ENCODE results near the gene PARK7. TPM values are rescaled to one million over a fixed set of nuclear protein-coding genes. Genes with fewer than 3 reads are reported as not detected.
"Not testable (repeated sequence)": the region's sequence is repeated elsewhere in the genome, so short reads cannot be mapped to it uniquely, and the experiment has no call there.

PARK7 gene
- 305 TPM for polyA plus RNA-seq (ENCODE audit: insufficient read length)
- long read RNA-seq, donor 1, transcript PARK7-209 (7 exons, 1,088 nt): major isoform, 79 of 252 reads
- long read RNA-seq, donor 1, transcript PARK7-201 (7 exons, 949 nt): minor isoform, 59 of 252 reads
- long read RNA-seq, donor 1, partial matches to known transcripts: 109 of 252 reads
- long read RNA-seq, donor 1, other reads (novel, unspliced or antisense): 5 of 252 reads
- long read RNA-seq, donor 2, transcript PARK7-201 (7 exons, 949 nt): minor isoform, 71 of 188 reads
- long read RNA-seq, donor 2, transcript PARK7-209 (7 exons, 1,088 nt): major isoform, 82 of 188 reads
- long read RNA-seq, donor 2, partial matches to known transcripts: 34 of 188 reads
- long read RNA-seq, donor 2, other reads (novel, unspliced or antisense): 0 of 188 reads
- long read RNA-seq, donor 3, transcript PARK7-201 (7 exons, 949 nt): minor isoform, 55 of 183 reads
- long read RNA-seq, donor 3, transcript PARK7-209 (7 exons, 1,088 nt): major isoform, 66 of 183 reads
- long read RNA-seq, donor 3, partial matches to known transcripts: 60 of 183 reads
- long read RNA-seq, donor 3, other reads (novel, unspliced or antisense): 0 of 183 reads
- long read RNA-seq, donor 4, transcript PARK7-201 (7 exons, 949 nt): minor isoform, 6 of 38 reads
- long read RNA-seq, donor 4, transcript PARK7-209 (7 exons, 1,088 nt): major isoform, 8 of 38 reads
- long read RNA-seq, donor 4, partial matches to known transcripts: 23 of 38 reads
- long read RNA-seq, donor 4, other reads (novel, unspliced or antisense): 0 of 38 reads
- long read RNA-seq, donor 5, transcript PARK7-201 (7 exons, 949 nt): minor isoform, 157 of 434 reads
- long read RNA-seq, donor 5, transcript PARK7-209 (7 exons, 1,088 nt): major isoform, 181 of 434 reads
- long read RNA-seq, donor 5, partial matches to known transcripts: 77 of 434 reads
- long read RNA-seq, donor 5, other reads (novel, unspliced or antisense): 18 of 434 reads
- long read RNA-seq, donor 6, transcript PARK7-209 (7 exons, 1,088 nt): major isoform, 97 of 207 reads
- long read RNA-seq, donor 6, transcript PARK7-201 (7 exons, 949 nt): minor isoform, 71 of 207 reads
- long read RNA-seq, donor 6, partial matches to known transcripts: 32 of 207 reads
- long read RNA-seq, donor 6, other reads (novel, unspliced or antisense): 7 of 207 reads
- long read RNA-seq, donor 7, transcript PARK7-201 (7 exons, 949 nt): minor isoform, 115 of 354 reads
- long read RNA-seq, donor 7, transcript PARK7-209 (7 exons, 1,088 nt): major isoform, 141 of 354 reads
- long read RNA-seq, donor 7, partial matches to known transcripts: 91 of 354 reads
- long read RNA-seq, donor 7, other reads (novel, unspliced or antisense): 5 of 354 reads
- long read RNA-seq, donor 8, transcript PARK7-201 (7 exons, 949 nt): minor isoform, 29 of 79 reads
- long read RNA-seq, donor 8, transcript PARK7-209 (7 exons, 1,088 nt): major isoform, 36 of 79 reads
- long read RNA-seq, donor 8, partial matches to known transcripts: 8 of 79 reads
- long read RNA-seq, donor 8, other reads (novel, unspliced or antisense): 5 of 79 reads

DNA sequence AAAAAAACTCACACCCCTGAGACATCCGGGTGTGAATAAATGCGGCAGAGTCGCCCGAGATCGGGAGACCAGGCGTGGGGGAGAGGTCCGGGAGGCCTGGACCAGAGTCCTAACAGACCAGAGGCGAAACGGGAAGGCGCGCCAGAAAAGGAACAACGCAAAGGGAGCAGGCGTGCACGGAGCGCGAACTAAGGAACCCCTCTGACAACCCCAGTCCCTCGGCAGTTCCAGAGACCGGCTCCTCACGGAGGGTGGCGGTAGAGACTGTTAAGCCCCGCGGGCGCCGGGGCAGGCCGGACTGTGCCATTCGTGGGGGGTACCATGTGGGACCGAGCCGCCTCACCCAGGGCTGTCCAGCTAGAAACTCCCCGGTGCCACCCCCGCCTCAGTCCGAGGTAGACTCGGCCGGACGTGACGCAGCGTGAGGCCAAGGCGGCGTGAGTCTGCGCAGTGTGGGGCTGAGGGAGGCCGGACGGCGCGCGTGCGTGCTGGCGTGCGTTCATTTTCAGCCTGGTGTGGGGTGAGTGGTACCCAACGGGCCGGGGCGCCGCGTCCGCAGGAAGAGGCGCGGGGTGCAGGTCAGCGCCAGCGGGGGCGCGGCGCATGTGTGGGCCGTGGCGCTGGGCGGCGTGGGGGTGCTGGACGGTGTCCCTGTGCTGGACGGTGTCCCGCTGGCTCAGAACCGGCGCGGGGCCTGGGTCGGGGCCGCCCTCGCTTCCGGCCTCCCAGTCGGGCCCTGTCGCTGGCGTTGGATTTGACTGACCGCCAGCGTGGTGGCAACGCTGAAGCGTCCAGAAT is at the start of gene PARK7:
Gene PARK7 (plus strand): TSS at position 496 of the 798 bp plus-strand sequence. CDS start 1,075 bp downstream, outside the sequence.
- peak; percentile 99 for DNase-seq

DNA sequence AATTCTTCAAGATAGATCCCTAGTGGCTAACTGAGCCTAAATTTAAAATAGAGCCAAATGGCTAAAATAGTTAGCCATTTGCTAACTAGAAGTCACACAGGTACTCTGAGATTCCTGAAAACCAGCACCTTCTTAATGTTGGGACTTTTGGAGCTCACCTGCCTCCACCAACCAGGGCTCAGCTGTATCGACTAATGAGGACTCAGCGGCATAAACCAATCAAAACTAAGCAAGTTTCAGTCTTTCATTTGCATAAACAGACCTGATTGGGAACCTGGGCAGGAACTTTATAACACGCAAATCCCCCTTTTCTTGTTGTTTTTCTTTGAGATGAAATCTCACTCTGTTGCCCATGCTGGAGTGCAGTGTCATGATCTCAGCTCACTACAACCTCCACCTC is 49.4 kb upstream of the PARK7 start:
- DNase-seq: no peak

DNA sequence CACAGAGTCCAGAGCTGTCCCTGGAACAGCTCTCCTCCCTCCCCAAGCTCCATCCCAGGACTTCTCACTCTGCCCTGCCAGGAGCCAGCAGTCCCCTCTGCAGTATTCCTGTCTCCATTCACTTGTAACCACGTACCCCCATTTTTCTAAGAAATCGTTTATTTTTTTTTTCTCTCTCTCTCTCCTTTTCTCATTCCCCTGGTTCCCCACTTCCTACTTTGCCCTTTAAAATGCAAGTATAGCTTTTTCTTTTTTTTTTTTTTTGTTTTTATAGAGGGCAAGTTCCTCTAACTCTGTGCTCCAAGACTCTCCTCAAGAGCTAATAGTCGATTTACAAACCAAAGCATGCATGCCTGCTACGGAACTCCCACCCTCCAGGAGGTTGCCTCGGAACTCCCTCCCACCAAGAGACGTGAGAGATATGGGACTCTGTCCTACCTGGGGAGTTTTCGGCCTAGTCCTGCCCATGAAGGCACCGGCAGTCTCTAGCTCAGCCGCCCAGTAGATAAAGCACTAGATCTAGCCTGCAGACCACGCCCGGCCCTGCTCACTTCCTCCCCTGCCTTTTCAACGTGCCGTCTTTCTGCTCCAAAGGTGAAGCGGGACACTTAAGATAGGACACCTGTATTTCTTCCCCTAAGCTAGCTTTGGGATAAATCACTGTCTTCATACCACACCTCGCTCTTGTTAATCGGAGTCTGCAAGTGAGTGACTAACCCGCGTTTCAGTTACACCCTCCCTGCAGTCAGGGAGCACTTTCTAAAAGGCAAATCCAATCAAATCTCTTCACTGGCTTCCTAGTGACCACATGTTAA is 48.6 kb upstream of the PARK7 start:
- no peak for DNase-seq

DNA sequence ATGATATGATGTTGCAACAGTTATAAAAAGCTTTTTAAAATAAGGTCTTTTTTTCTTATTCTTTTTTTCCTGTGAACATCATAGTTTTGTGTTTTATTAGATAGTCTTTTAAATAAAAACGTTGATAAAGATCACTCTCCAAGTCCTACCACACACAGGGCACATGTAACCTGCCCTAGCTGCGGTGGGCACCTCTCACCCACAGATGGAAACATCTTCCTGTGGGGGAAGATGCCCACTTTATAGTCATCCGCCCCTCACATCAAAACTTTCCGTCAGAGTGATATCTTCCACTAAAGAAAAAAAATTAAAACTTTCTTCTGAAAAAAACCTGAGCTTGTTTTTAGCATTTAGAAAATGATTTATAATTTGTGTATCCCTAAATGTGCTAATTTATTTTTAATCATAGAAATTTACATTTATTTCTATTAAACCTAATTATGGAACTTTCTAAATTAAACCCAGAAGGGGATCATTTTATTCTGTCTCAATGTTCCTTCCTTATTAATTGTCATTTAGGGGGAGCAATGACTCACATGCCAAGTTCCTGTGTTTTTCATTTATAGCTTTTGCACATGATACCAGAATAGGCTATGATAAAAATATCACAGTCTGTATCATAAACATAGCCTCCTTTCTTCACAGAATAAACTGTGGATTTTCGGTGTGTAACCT is 45.5 kb upstream of the PARK7 start:
- no peak for DNase-seq

DNA sequence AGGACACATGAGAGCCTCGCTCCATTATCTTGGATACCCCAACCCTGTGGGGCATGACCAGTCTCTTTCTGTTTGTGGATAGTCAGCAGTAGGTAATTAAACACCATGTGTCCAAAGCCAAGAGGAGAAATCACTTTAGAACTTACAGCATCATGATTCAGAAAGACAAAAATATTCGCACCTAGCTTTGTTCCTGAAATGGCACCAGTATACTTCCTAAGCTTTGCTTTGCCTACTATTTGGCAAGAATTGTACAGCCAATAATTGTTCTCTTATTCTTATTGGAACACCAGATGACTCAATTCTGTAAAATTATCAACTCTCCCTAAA is 45.0 kb upstream of the PARK7 start:
- no peak for DNase-seq

DNA sequence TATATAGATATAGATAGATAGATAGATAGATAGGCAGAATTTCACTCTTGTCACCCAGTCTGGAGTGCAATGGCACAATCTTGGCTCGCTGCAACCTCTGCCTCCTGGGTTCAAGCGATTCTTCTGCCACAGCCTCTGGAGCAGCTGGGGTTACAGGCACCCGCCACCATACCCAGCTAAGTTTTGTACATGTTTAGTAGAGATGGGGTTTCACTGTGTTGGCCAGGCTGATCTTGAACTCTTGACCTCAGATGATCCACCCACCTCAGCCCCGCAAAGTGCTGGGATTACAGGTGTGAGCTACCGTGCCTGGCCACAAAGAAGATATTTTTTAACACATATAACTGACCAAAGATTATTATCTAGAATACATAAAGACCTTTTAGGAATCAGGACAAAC is 43.5 kb upstream of the PARK7 start:
- DNase-seq: not testable (repeated sequence)

DNA sequence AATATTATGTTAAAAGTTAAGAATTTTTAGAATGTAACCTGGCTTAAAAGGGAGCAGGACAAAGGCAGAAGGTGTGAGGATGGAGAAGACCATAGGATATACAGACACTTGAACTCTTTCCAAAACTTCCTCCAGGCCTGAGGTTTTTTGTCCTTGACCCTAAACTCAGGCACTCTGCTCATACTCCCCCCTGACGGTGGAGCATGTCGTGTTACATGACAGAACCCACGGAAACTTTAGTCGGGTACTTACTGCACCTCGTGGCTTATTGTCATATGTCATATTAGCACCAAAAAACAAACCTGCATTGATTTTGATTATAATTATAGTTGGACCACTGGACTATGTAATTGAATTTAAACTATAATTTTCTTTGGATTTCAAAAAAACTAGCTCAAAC is 41.6 kb upstream of the PARK7 start:
- DNase-seq: no peak

DNA sequence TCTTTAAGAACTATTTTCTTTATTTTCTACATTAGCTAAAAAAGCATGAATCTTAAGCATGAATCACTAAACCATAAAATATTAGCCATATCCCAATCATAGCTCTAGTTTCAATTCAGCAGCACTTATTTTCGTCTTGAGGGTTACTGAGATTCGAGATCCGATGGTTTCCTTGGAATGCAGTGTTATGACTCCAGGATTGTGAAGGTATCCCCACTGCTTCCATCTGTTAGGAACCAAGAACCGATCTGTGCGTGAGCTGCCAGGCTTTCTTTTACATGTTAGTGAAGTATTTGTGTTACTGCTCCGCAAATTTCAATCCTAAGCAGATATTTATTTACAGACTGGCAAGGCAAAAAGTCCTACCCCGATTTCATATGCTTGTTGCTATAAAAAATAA is 39.7 kb upstream of the PARK7 start:
- no peak for DNase-seq

DNA sequence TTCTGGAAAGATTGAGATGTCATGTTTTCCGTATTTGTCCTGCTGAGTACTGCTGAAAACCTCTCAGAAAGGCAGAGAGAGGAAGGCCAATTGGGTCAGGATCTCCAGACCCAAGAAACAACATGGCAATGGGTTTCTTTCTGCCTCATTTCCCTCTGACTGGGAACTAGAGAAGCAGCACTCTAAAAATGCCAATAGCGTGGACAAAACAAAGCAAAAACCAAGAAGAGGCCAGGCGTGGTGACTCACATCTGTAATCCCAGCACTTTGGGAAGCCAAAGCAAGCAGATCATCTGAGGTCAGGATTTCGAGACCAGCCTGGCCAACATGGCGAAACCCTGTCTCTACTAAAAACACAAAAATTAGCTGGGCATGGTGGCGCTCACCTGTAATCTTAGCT is 39.2 kb upstream of the PARK7 start:
- no peak for DNase-seq

DNA sequence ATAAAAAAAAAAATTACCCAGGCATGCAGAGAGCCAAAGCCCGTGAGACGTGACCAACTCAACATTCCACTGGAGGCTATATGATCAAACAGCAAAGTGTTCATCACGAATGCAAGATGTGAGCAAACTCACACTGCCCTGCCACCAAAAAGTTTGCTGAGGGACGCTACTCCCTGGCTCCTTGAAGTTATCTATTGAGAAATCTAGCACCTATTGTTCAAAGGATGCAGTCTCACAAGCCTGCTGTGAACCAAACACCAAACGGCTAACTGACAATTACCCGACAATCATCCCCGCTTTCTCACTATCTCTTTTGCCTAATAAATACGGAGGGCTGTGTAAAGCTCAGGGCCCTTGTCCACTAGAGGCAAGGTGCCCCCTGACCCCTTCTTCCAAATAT is 34.5 kb upstream of the PARK7 start:
- not testable (repeated sequence) for DNase-seq

DNA sequence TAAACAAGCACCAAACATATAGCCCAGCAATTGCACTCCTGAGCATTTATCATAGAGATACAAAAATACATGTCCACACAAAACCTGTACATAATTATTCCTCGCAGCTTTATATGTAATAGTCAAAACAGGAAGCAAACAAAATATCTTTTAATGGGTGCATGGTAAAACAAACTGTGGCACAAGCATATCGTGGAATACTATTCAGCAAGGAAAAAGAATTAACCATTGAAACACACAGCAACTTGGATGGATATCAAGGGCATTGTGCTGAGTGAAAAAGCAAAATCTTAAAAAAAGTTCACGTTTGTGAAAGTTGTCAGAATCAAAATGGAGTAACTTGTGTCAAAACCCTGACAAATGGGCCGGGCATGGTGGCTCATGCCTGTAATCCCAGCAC is 33.3 kb upstream of the PARK7 start:
- no peak for DNase-seq

DNA sequence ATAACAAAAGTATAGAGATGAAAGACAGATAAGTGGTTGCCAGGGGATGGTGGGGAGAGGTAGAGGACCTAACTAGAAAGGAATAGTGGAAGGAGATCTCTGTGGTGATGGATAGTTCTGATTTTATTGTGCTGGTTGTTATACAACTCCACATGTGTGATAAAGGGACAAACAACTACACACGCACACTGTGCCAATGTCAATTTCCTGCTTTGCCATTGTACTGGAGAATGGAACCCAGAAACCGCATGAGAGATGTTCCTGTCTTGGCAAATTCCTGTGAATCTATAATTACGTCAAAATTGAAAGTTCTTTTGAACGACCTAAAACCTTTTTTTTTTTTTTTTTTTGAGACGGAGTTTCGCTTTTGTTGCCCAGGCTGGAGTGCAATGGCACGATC is 31.9 kb upstream of the PARK7 start:
- no peak for DNase-seq

DNA sequence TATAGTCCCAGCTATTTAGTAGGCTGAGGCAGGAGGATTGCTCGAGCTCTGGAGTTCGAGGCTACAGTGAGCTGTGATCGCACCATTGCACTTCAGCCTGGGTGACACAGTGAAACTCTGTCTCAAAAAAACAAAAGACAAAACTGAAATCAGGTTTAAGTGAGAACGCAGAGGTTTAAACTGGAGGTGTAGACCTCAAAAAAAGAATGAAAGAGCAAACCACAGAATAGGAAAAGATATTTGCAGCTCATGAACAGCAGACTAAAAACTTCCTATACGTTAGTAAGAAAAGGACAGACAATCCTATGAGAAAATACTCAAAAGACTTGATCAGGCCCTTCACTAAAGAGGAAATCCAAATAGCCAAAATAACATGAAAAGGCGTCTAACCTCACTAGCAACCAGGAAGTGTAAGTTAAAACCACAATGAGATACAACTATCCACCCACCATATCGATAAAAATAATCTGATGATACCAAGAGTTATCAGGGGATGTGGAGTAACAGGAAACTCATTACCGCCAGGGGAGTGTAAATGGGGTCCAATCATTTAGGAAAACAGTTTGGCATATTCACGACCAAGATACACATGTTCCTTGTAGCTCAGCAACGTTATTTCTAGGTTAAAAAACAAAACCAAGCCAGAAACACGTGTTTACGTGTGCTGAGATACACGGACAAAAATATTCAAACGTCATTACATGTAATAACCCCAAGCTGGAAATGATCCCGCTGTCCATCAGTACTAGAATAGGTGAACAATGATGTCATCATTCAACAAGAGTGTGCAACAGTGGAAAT is 30.7 kb upstream of the PARK7 start:
- no peak for DNase-seq

DNA sequence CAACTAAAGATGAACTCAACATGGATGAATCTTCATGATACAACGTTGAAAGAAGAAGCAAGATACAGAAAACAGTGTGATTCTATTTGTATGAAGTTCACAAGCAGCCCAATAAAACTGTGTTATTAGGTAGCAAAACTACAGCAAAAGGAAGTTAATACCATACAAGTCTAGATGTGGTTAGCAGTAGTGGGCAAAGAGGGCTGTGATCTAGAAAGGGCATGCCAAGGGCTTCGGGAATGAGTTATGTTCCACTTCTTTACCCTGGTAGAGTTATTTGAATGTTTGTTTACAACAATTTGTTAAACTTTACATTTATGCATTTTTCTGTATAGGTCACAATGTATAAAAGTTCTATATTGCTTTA is 30.1 kb upstream of the PARK7 start:
- no peak for DNase-seq

DNA sequence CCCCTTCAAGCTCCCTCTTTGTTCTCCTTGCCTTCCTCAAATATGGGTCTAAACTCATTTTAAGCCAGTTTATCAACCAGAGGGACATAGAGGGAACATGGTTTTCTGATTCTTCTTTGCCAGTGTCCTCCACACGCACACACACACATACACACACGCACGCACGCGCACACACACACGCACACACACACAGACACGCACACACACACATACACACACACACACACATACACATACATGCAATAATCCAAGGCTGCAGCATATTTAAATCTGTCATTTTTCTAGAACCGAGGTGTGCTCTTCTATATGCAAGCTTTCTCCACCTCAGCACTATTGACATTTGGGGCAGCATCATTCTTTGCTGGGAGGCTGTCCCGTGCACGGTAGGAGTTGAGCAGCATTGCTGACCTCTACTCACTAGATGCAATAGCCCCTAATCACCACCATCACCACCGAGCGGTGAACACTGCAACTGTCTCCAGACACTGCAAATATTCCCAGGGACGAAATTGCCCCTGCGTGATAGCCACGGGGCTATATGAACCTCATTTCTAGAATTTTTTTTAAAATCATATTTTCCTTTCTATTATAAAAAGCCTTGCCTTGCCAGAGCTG is 28.9 kb upstream of the PARK7 start:
- no peak for DNase-seq

DNA sequence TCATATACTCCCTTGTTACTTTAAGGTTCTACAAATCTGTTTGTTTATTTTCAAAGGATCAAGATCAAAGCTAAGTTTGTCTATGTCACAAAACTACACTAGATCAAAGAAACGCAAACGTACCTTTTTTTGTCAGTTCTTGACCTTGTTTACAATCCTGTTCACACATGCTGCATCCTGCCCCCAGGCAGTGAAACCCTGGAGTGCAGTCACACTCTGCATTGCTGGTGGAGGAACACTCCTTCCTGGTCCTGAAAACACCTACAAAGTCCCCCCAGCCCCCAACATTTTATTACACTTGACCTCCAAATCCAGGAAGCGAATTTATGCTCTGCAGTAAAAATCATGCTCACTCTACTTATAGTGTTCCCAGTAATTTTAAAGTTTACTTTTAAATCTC is 23.4 kb upstream of the PARK7 start:
- no peak for DNase-seq

DNA sequence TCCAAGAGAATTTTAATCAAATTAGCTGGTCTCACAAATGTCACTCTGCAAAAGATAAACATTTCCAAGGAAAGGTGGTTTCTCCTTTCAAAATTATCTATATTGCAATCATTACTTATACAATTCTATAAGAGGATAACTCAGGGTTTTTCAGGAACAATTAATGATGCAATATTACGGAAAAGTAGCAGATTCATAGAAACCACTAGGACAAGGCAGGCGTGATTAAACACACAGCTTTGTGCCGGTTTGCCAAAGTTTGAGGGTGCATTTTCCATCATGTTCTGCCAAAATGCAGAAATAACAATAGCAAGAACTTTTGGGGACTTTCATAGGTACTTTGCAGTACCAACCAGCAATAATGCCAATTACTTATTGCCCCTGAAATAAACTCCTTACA is 21.5 kb upstream of the PARK7 start:
- DNase-seq: no peak

DNA sequence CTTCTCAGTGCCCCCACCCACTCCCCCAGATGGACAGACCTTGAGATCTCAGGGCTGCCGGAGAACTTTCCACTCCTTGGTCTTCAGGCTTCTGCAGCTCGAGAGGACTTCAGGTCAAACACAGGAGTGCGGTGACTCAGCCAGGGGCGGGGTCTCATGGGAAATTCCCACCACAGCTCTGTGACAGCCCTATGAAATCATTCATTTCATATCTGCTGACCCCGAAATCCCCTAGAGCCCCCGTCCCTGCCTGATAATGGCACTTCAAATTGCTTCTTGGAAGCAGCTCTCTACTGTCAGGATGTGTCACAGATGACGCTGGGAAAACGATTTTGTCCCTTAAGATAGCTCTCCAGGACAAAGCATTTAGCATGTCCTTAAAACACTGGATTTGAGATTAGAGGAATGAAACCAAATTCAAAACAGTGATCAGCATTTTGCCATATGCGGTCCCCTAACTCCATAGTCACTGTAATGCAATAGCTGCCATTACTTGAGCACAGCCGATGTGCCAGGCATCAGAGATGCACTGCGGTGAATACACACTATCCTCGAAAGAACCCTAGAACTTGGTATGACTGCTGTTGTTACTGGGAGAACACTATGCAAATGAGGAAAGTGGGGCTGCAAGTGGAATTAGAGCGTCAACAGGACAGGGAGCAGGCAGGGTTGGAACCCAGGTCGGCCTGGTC is 20.6 kb upstream of the PARK7 start, which contains the start of gene TNFRSF9:
Gene TNFRSF9 (minus strand): TSS at position 95 of the 692 bp plus-strand sequence. CDS start 845 bp downstream, outside the sequence.
- no peak for DNase-seq
